Measurements from ENCODE around the gene CCDC177. TPM values are rescaled to one million over a fixed set of nuclear protein-coding genes. Genes with fewer than 3 reads are reported as not detected.

The CCDC177 gene
- polyA plus RNA-seq, 1 experiment = not detected

- DNase-seq (ENCODE audit: low read depth) = no peak
- TF ChIP-seq CTCF (IDR thresholded peaks at IDR 0.05; ENCODE audit: insufficient read depth, low read depth, low read length) = no peak
- H3K27me3 ChIP-seq (ENCODE audit: control insufficient read depth, insufficient read depth, low read length) = peaks cover 47% of the 10 kb centered on the region
- no peaks in the 10 kb centered on the region for H3K36me3 ChIP-seq (ENCODE audit: control insufficient read depth, insufficient read depth, low read length)
- POLR2A ChIA-PET = interaction anchor here (0.6 kb wide), 1 partner anchor 34 kb away, joined by 3 read pairs; no protein-coding TSS in a partner anchor
- H3K4me3 ChIP-seq (ENCODE audit: low read depth, low read length) = no peak overlapping the region
- CTCF ChIA-PET = interaction anchor here (1.0 to 6.3 kb wide), 19 partner anchors 8 to 331 kb away, joined by 3 to 64 read pairs (median 5); no protein-coding TSS in a partner anchor
These were observed 824 bp downstream of the CCDC177 start for GRCh38 chr14:69573831-69574262.

GRCh38 chr14:69573205-69573830, 1.4 kb downstream of the CCDC177 start:
- DNase-seq (ENCODE audit: low read depth) = no peak
- Histone ChIP-seq H3K27me3 (ENCODE audit: control insufficient read depth, insufficient read depth, low read length) (peaks cover 48% of the 10 kb centered on the region), H3K36me3 (ENCODE audit: control insufficient read depth, insufficient read depth, low read length) (no peaks in the 10 kb centered on the region), H3K4me3 (ENCODE audit: low read depth, low read length) (no peak overlapping the region)
- ChIA-PET POLR2A (no interaction called here), CTCF (interaction anchor here (0.7 to 6.3 kb wide), 20 partner anchors 8 to 331 kb away, joined by 3 to 64 read pairs (median 6); no protein-coding TSS in a partner anchor)
- no peak for TF ChIP-seq CTCF (IDR thresholded peaks at IDR 0.05; ENCODE audit: insufficient read depth, low read depth, low read length)

- ChIA-PET CTCF (interaction anchor here (0.7 to 6.3 kb wide), 11 partner anchors 9 to 331 kb away, joined by 3 to 49 read pairs (median 19); no protein-coding TSS in a partner anchor), POLR2A (no interaction called here)
- Histone ChIP-seq H3K4me3 (ENCODE audit: low read depth, low read length) (no peak overlapping the region), H3K36me3 (ENCODE audit: control insufficient read depth, insufficient read depth, low read length) (no peaks in the 10 kb centered on the region), H3K27me3 (ENCODE audit: control insufficient read depth, insufficient read depth, low read length) (peaks cover 49% of the 10 kb centered on the region)
- TF ChIP-seq CTCF (IDR thresholded peaks at IDR 0.05; ENCODE audit: insufficient read depth, low read depth, low read length) = no peak
- no peak for DNase-seq (ENCODE audit: low read depth)
These were observed 1.9 kb downstream of the CCDC177 start for GRCh38 chr14:69572841-69573135.

- no peak for TF ChIP-seq CTCF (IDR thresholded peaks at IDR 0.05; ENCODE audit: insufficient read depth, low read depth, low read length)
- Histone ChIP-seq H3K4me3 (ENCODE audit: low read depth, low read length) (peak overlapping the region; percentile 9; the same call in 1 of the 2 replicates), H3K27me3 (ENCODE audit: control insufficient read depth, insufficient read depth, low read length) (peaks cover 49% of the 10 kb centered on the region), H3K36me3 (ENCODE audit: control insufficient read depth, insufficient read depth, low read length) (no peaks in the 10 kb centered on the region)
- POLR2A ChIA-PET = no interaction called here
- no peak for DNase-seq (ENCODE audit: low read depth)
- CTCF ChIA-PET = interaction anchor here (0.7 to 6.3 kb wide), 13 partner anchors 8 to 330 kb away, joined by 3 to 49 read pairs (median 10); no protein-coding TSS in a partner anchor
These were observed 2.4 kb downstream of the CCDC177 start for GRCh38 chr14:69572030-69572840.

- no peak for DNase-seq (ENCODE audit: low read depth)
- H3K4me3 ChIP-seq (ENCODE audit: low read depth, low read length) = no peak overlapping the region
- TF ChIP-seq CTCF (IDR thresholded peaks at IDR 0.05; ENCODE audit: insufficient read depth, low read depth, low read length) = no peak
- peaks cover 50% of the 10 kb centered on the region for H3K27me3 ChIP-seq (ENCODE audit: control insufficient read depth, insufficient read depth, low read length)
- no peaks in the 10 kb centered on the region for H3K36me3 ChIP-seq (ENCODE audit: control insufficient read depth, insufficient read depth, low read length)
- ChIA-PET POLR2A (no interaction called here), CTCF (interaction anchor here (1.1 to 6.3 kb wide), 11 partner anchors 8 to 329 kb away, joined by 3 to 49 read pairs (median 19); no protein-coding TSS in a partner anchor)
These were observed 3.1 kb downstream of the CCDC177 start for GRCh38 chr14:69571449-69572029.
